Iris pigment epithelial cell (primary cell): ENCODE results near the gene NDNF.

ENCODE experiments used
- DNase-seq: peaks from one replicate; pipeline ENCODE4 v3.0.0-alpha.2; 2011; ENCODE audit warnings: low read depth

NDNF gene, protein sequence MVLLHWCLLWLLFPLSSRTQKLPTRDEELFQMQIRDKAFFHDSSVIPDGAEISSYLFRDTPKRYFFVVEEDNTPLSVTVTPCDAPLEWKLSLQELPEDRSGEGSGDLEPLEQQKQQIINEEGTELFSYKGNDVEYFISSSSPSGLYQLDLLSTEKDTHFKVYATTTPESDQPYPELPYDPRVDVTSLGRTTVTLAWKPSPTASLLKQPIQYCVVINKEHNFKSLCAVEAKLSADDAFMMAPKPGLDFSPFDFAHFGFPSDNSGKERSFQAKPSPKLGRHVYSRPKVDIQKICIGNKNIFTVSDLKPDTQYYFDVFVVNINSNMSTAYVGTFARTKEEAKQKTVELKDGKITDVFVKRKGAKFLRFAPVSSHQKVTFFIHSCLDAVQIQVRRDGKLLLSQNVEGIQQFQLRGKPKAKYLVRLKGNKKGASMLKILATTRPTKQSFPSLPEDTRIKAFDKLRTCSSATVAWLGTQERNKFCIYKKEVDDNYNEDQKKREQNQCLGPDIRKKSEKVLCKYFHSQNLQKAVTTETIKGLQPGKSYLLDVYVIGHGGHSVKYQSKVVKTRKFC

GRCh38 chr4:121072224-121073003 lies at the start of gene NDNF:
NDNF (minus strand) TSS chr4:121072535; CDS start chr4:121045837, 26,698 bp downstream.
- peak; percentile 36 for DNase-seq

DNA sequence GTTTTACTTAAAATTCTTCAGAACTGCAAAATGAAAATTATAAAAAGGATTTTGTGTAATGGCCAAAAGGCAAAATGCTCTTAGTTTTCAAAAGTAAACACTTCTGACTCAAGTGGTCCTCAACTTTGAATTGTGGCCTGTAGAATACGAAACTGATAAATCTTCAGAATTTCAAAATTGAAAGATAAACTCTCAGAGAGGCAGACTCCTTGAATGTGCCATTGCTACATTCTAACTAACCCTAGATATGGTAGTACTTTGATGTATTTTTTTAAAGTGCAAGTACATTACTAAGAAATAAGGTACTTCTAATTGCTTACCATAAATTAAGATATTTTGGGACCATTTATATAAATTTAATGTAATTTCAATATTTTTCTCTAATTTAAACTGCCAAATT lies 47.4 kb upstream of the NDNF start:
- DNase-seq, result no peak

DNA sequence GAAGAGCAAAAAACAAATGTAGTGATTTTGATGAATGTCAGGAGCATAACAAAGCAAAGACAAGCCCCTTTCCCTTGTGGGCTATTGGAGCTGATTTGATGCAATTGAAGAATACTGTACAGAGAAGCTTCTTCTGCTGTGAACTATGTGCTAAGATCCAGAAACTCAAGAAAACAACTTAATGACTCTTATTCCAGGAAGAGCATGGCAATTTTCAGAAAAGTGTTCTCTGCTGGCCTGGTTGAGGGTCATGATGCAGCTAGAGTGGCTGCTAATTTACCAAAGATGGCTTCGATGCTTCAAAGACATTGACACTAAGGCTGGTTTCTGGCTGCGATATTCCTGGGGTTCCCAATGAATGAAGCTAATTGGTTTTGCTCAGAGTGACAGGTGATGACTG lies 46.0 kb upstream of the NDNF start:
- no peak for DNase-seq

DNA sequence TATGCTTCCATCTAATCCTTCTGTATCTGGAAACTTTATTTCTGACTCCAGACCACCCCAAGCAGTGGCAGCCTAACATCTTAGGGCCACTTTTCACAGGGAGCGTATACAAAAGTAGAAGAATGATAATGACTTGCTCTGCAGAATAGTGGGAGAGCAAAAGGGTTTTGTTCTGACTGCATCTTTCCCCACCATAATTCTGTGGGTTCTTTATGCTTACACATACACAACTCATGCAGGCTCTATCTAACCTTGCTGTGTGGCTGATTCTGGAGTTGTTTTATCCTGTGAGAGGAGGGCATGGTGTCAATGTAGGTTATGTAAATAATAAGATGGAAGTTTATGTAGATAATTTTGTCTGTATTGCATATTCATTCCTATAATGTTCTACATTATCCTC lies 42.4 kb upstream of the NDNF start:
- no peak for DNase-seq

DNA sequence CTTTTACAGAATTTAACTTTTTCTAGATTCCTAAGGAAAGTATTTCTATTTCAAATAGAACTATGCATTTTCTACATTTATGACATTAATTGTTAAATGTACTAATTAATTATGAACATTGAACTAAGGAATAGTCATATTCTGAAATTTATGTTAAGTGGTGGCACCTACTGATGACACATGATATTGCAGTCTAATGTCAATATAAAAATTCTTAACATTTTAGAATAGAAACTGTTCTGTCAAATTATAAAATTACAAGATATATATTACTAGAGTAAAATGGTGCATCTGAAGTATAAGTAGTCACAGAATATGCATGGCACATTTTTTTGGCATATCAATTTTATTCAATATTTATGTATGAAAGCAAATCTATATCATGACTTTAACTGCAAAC lies 40.2 kb upstream of the NDNF start:
- no peak for DNase-seq

DNA sequence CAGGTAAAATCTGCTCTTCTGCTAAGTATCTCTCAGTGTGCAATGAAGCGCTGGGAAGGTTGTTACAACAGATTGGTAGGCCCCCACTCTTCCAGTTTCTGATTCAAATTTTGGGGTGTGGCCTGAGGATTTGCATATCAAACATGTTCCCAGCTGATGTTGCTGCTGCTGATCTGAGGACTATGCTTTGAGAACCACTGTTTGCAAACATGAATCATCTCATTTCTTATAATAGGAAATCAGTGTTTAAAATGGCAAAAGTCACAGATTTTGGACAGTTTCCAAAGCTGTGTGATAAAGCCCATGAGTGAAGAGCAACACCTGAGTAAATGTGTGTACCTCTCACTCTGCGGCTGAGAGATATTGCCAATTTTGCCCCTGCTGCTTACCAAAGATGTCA lies 36.2 kb upstream of the NDNF start:
- no peak for DNase-seq

- no peak for DNase-seq
These were observed 35.2 kb upstream of the NDNF start for GRCh38 chr4:121107507-121107906.

DNA sequence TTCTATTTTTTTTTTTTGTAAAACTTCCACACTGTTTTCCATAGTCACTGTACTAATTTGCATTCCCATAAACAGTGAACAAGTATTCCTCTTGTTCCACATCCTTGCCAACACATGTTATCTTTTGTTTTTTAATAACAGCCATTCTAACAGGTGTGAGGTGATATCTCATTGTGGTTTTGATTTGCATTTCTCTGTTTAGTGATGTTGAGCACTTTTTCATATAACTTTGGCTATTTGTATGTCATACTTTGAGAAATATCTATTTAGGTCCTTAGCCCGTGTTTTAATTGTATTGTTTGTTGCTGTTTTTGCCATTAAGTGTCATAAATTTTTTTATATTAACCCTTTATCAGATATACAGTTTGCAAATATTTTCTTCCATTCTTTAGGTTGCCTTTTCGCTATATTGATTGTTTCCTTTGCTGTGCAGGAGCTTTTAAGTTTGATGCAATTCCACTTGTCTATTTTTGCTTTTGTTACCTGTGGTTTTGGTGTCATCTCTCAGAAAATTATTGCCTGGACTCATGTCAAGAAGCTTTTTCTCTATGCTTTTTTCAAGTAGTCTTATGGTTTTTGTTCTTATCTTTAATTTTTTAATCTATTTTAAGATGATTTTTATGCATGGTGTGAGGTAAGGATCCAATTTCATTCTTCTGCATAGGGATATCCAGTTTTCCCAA lies 27.9 kb upstream of the NDNF start:
- DNase-seq, result no peak

DNA sequence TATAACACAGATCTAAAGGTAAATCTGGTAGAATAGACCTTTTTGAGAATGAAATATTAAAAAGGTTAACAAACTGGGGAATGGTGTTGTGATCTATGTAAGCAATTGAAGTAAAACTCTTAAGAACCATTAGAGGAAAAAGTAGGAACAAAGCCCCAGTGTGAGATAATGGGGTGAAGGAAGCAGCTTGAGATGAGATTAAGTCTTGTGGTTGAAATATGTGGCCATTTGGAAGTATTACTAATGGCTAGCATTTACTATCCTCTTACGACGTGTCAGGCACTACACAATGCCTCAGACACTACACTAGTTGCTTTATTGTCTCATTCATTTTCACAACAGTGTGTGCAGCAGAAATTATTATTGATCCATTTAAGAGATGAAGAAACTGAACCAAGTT lies 25.9 kb upstream of the NDNF start:
- no peak for DNase-seq

GRCh38 chr4:121096629-121097028 lies 24.3 kb upstream of the NDNF start:
- peak; percentile 43 for DNase-seq

DNA sequence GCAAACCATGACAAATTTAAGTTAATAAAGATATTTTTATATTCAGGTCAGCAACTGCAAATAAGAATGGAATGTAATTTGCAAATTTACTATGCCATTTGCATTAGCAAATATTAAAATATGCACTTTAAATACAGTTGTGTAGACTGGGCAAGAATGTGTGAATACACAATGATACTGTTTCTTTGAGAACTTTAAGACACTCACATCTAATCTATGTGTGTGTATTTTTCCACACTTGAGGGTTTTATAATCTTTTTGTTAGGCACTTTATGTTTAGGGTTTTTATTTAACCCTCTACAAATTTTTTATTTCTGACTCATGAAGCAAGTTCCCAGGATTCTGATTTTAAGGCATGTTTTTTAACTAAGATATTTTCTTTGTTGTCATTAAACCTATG lies 23.9 kb upstream of the NDNF start:
- no peak for DNase-seq

DNA sequence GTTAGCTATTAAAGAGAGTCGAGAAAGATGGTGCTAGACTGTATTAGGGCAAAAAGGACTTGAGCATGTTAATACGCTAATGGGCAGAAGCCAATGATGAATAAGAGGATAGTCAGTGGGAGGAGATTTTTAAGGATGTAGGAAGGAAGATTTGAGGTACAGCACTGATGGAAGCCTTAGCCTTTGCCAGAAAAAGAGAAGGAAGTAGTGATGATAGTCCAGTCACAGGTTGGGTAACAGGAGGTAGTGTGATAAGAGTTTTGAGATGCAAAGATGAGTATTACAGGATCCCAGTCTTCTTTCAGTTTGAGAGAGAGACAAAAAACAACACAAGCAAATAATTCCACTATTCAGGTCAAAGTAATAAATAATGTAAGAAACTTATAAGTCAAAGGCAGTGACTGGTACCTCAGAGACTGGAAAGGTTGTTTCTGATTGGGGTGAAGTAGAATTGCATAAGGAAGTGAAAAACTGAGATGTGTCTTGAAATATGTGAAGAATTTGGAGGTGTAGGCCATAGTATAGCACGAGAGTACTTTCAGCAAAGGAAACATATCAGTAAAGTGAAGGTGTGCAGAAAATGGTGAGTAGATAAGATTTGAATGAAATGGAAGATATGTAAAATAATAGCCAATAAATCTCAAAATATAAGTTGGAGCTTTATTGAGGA lies 22.1 kb upstream of the NDNF start:
- DNase-seq, result no peak

- DNase-seq, result no peak
These were observed 20.9 kb upstream of the NDNF start for GRCh38 chr4:121093261-121093660.

GRCh38 chr4:121091941-121092340 lies 19.6 kb upstream of the NDNF start:
- no peak for DNase-seq

GRCh38 chr4:121088867-121089266 lies 16.5 kb upstream of the NDNF start:
- no peak for DNase-seq

GRCh38 chr4:121079376-121079775 lies 7.0 kb upstream of the NDNF start:
- no peak for DNase-seq

- DNase-seq, result no peak
These were observed 5.2 kb upstream of the NDNF start for GRCh38 chr4:121077496-121077895.

DNA sequence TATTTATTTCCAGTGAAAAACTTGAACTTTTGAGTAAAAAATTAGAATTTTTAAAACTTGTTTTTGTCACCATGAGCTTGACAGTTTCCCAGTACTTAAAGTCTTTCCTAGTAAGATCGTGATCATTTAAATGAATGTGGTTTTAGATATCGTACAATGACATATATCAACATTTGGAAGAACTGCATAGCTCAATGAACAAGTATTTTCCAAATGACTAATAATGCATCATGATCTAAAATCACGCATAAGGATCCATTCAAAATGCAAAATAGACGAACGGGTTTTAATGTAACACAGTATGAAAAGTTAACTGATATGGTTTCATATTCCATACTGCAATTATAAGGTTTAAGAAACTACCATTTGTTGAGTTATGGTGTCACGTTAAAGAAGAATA lies 4.1 kb upstream of the NDNF start:
- no peak for DNase-seq

GRCh38 chr4:121073672-121074381 lies 1.5 kb upstream of the NDNF start:
- no peak for DNase-seq

DNA sequence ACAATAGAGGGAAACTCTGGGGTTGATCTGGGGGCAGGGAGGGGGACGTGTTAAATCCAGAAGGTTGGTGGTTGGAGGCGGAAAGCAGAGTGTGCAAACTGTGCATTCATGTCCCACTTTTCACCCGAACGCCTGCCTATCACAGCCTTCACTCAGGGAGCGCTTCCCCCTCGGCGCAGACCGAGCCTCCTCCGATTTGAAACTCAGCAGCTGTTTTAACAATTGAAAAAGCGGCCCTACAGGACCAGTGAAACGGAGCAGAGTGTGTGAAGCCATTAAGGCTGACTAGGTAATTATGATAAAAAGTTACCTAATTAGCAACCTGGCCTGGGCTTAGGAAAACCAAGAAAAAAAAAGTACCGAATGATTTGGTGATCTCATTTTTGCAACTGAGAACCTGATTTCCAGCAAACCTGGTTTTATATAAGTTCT lies 685 bp upstream of the NDNF start:
- DNase-seq, result peak; percentile 12

GRCh38 chr4:121071640-121072223 lies 603 bp downstream of the NDNF start:
- DNase-seq, result no peak
